GM21723 (cell line): ENCODE data around the gene AKR1C3.
"Not testable (repeated sequence)": the region's sequence is repeated elsewhere in the genome, so short reads cannot be mapped to it uniquely, and the experiment has no call there.

Source experiments
- ATAC-seq: cut with Tn5 transposase; IDR thresholded peaks from one replicate; pipeline ENCODE4 v1.9.1; 2021; ENCODE audit warnings: mild to moderate bottlenecking, moderate library complexity; ENCODE audit not compliant: unreplicated experiment

AKR1C3 gene

DNA sequence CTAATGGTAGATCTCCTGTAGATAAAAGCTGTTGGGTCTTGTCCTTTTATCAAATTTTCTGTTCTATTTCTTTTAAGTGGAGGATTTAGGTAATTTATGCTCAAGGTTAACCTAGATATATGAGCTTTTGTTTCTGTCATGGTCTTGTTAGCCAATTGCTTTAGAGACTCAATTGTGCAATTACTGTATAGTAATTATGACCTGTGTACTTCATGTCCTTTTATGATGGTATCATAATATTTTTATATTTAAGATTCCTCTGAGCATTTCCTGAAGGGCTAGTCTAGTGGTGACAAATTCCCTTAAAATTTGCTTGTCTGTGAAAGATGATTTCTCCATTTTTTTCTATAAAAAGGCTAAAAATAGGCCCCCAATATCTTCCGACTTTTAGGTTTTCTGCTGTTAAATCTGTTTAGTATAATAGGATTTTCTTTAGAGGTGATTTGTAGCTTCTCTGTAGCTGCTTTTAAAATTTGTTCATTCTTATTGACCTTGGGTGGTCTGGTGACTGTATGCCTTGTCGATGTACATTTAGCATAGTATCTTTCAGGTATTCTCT lies 5.4 kb upstream of the AKR1C3 start:
- no peak for ATAC-seq

- no peak for ATAC-seq
Observed at GRCh38 chr10:5089865-5090264, 4.3 kb upstream of the AKR1C3 start.

- no peak for ATAC-seq
Observed at GRCh38 chr10:5090551-5090950, 3.7 kb upstream of the AKR1C3 start.

- no peak for ATAC-seq
Observed at GRCh38 chr10:5091196-5091595, 3.0 kb upstream of the AKR1C3 start.

DNA sequence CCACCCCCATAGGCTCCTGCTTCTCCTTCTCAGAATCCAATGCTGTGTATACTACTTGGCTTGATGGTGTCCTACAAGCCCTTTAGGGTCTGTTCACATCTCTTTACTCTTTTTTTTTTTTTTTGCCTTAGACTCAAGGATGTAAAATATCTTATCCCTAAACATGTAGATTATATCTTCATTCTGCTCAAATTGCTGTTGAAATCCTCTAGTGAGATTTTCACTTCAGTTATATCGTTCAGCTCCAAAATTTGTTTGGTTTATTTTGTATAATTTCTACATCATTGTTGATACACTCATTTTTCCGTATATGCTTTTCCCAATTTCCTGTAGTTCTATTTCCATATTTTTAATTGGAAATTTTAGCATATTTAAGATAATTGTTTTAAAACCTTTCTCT lies 1.8 kb upstream of the AKR1C3 start:
- ATAC-seq = no peak

DNA sequence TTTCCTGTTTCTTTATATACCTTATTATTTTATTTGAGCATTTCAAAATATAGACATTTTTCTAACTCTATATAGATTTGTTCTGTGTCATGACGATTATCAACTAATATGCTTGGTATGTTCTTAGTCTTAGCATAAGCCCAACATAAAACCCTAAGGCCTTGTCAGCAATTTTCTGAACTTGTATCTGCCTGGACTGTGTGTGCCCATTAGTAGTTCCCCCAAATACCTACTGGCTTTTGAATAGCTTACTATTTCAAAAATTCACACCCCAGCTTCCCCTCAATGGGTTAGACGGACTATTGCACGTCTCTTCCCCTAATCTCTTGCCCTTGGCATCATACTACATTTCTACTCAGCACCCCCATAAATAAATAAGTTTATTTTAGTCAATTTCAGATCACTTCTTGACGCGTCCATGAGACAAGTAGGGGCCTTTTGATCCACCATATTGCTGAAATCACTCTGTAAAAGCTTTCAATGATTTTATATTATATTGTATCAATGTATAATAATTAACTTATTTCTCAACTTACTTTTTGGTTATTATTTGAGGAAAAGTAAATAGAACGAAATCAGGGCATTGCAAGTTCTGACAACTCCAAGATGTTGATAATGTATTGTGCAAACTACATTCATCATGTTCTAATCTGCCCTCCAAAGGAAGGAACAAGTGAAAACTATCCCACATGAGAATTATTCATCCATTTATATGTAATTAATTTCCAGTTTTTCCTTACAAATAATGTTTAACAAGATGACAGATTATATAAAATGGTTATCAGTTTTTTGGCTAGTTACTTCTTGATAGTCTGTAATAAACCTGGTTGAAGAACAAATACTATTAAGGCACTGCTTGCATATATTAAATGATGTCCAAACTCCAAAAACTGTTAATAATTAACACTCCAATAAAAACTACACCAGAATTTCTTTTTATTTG lies 1.1 kb upstream of the AKR1C3 start:
- no peak for ATAC-seq

DNA sequence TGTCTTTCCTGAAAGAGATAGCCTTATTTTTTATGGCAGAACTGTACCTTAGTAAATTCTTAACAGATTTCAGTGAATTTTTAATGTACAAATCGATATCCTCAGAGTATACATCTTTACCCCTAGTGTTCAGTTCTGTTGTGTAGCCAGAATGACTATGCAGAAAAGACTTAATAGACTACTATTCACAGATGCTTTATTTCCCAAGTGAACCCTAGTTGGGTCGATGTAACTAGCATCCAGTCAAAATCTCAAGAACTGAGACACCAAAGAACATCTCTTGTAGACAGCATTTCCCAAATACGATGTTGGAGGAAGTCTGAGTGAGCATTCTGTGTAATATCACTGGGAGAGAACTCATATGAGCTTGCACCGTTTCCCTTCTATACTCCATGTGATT lies 1.5 kb downstream of the AKR1C3 start:
- ATAC-seq = no peak

GRCh38 chr10:5096108-5096507 lies 1.9 kb downstream of the AKR1C3 start:
- ATAC-seq = no peak

- not testable (repeated sequence) for ATAC-seq
Observed at GRCh38 chr10:5102479-5102878, 8.3 kb downstream of the AKR1C3 start.

DNA sequence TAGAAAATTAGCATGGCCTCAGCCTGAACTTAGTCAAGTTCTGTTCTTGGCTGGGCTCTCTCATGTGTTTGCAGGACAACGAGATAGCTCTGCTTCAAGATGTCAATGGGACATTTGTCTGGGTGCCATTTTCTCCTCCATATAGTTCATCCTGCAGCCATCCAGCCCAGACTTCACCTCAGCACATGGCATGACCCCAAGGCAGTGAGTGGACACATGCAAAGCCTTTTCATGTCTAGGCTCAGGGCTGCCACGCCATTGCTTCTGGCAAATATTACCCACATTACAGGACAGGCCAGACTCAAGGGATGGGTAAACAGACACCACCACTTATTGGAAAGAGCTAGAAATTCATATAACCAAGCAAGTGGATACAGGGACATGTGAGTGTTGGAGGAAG lies 9.3 kb downstream of the AKR1C3 start:
- ATAC-seq = no peak

DNA sequence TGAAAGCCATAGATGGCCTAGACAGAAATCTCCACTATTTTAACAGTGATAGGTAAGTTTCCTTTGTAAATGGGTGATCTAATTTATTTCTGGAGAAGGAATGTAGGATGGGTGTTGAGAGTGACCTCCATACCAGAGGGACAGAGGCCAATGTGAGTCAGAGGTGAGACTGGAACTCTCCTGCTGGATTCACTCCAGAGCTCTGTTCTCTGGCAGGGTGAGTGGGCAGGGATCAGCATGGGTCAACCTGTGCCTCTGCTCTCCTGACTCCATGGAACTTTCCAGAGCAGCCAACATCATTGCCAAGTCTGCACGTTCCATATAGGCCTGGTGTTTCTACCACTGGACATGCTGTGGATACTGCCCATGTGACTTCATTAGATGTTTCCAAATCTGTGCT lies 11.4 kb downstream of the AKR1C3 start:
- ATAC-seq = no peak

- ATAC-seq = no peak
Observed at GRCh38 chr10:5106553-5106952, 12.3 kb downstream of the AKR1C3 start.

DNA sequence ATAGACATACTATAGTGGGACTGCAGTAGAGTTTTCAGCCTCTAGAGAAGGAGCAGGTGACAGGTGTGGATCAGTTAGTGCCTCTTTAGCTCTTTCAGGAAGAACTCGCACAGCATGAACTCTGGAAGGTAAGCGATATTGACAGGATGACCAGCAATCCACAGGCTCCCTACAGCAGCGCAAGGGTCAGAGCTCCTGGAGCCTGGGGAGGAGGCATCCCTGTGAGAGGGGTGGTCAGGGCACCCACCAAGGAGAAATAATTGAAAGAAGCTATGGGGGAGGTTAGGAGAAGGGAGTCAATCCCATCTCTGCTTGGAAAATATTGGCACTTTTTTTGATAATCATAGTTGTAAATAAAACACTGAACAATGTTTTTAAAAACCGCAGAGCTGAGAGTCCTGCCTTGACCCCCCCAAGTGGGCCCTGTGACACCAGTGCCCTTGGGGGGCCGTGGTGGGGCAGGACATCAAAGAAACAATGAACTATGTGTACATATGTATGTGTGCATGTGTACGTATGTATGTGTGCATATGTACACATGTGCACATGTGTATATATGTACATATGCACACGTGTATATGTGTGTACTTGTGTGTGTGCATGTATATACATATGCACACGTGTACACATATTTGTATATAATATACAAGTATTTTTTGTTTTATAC lies 13.8 kb downstream of the AKR1C3 start:
- no peak for ATAC-seq

DNA sequence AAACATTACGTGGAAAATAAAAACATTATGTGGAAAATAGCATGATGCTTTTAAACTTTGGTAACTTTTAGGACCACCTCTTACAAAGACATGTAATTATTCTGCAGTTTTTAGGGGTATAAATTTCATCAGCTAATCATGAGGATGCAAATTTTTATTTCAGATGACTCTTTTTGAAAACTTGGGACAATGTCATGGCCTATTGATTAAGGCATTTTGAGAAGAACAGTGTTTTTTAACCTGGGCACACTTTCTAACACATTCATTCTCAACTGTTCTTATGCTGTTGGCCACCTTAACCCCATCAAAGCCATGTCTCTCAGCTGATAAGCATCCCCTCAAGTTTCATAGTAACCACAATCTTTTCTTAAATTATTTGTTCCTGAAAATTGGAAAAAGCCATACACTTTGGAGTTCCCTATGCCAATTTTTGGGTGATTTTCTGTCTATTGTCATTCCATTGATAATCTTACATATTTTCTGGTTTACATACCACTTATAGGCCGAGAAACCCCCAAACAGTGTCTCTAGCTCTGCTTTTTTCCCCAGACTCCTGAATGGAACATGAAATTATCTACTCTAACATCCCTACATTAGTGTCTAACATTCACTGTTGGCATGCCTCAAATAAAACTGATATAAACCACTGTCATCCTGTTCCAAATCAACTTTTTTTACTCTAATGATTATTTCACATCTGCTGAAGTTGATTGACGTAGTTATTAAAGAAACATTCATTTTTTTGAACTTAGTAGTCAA lies 14.6 kb downstream of the AKR1C3 start:
- no peak for ATAC-seq

DNA sequence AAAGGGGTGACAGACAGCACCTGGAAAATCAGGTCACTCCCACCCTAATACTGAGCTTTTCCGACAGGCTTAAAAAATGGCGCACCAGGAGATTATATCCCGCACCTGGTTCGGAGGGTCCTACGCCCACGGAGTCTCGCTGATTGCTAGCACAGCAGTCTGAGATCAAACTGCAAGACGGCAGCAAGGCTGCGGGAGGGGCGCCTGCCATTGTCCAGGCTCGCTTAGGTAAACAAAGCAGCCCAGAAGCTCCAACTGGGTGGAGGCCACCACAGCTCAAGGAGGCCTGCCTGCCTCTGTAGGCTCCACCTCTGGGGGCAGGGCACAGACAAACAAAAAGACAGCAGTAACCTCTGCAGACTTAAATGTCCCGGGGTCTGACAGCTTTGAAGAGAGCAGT lies 15.6 kb downstream of the AKR1C3 start:
- ATAC-seq = not testable (repeated sequence)

GRCh38 chr10:5116621-5117020 lies 22.4 kb downstream of the AKR1C3 start:
- ATAC-seq = no peak

DNA sequence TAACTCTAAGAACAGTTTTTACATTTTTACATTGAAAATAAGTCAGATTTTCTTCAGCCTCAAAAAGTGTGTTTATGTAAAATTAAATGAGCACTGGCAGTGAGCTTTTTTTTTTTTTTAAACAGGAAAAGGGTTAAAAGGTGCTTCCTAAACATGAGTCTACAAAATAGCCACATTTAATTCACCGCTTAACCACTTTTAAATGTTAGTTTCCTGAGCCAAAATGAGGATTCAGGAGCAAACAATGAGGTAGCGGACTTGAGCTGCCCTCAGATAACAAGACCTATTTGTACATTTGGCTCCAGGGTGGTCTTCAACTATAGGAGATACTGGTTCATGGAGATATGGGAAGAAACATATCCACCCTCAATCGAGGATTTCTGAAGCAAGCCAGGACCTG lies 22.8 kb downstream of the AKR1C3 start:
- no peak for ATAC-seq

GRCh38 chr10:5119997-5120396 lies 25.8 kb downstream of the AKR1C3 start:
- not testable (repeated sequence) for ATAC-seq

GRCh38 chr10:5123886-5124285 lies 29.7 kb downstream of the AKR1C3 start:
- no peak for ATAC-seq

GRCh38 chr10:5125315-5126044 lies 31.3 kb downstream of the AKR1C3 start:
- ATAC-seq = no peak

- ATAC-seq = no peak
Observed at GRCh38 chr10:5135581-5135980, 41.4 kb downstream of the AKR1C3 start.
